ENCODE data around the gene GLOD5. TPM values are rescaled to one million over a fixed set of nuclear protein-coding genes. Genes with fewer than 3 reads are reported as not detected.

GLOD5 gene
- total RNA-seq, 1 experiment from 2014 or later, result not detected

DNA sequence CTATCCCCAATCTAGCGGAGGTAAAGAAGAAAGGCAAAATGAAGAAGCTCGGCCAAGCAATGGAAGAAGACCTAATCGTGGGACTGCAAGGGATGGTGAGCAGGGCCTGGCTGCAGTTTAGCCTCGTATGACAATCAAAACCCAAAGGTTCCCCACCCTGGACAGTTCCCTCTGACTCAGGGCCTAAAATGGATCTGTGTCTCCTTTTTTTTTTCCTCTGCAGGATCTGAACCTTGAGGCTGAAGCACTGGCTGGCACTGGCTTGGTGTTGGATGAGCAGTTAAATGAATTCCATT is 41.3 kb downstream of the GLOD5 start:
- BruUV-seq (replicated peaks), result no TSS peak
- no peak for TF ChIP-seq TCF7L2 (IDR thresholded peaks at IDR 0.05; ENCODE audit: low read depth, low read length)
- TF ChIP-seq, protein P1, sequence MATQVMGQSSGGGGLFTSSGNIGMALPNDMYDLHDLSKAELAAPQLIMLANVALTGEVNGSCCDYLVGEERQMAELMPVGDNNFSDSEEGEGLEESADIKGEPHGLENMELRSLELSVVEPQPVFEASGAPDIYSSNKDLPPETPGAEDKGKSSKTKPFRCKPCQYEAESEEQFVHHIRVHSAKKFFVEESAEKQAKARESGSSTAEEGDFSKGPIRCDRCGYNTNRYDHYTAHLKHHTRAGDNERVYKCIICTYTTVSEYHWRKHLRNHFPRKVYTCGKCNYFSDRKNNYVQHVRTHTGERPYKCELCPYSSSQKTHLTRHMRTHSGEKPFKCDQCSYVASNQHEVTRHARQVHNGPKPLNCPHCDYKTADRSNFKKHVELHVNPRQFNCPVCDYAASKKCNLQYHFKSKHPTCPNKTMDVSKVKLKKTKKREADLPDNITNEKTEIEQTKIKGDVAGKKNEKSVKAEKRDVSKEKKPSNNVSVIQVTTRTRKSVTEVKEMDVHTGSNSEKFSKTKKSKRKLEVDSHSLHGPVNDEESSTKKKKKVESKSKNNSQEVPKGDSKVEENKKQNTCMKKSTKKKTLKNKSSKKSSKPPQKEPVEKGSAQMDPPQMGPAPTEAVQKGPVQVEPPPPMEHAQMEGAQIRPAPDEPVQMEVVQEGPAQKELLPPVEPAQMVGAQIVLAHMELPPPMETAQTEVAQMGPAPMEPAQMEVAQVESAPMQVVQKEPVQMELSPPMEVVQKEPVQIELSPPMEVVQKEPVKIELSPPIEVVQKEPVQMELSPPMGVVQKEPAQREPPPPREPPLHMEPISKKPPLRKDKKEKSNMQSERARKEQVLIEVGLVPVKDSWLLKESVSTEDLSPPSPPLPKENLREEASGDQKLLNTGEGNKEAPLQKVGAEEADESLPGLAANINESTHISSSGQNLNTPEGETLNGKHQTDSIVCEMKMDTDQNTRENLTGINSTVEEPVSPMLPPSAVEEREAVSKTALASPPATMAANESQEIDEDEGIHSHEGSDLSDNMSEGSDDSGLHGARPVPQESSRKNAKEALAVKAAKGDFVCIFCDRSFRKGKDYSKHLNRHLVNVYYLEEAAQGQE (IDR thresholded peaks at IDR 0.05; ENCODE audit: insufficient read depth in 1 of 2, low read depth in 2 of 2, low read length in 1 of 2), result 0 out of 4 replicates have a peak, but pooled peaks of 1 of the 2 experiments have one; percentile 41
- no peak for TF ChIP-seq SIN3A (IDR thresholded peaks at IDR 0.05; ENCODE audit: borderline replicate concordance, insufficient read depth, low read depth, low read length)
- no peak for TF ChIP-seq CTCF (IDR thresholded peaks at IDR 0.05)
- Histone ChIP-seq H3K4me1 (ENCODE audit: control insufficient read depth, insufficient read depth, low read length) (0 out of 2 replicates have a peak, but pooled peaks cover 3% of the 10 kb centered on the region), H3K4me3 (ENCODE audit: low read depth in 2 of 2, low read length in 2 of 2) (peak overlapping the region; percentile 64 to 73), H3K27ac (ENCODE audit: low read length) (peak overlapping the region; percentile 91), H3K27me3 (ENCODE audit: control insufficient read depth, insufficient read depth, low read length) (no peaks in the 10 kb centered on the region), H3K9me3 (ENCODE audit: control insufficient read depth, insufficient read depth, low read depth, low read length) (no peaks in the 10 kb centered on the region), H3K36me3 (ENCODE audit: control insufficient read depth, insufficient read depth, low read length) (peaks cover 3% of the 10 kb centered on the region; the same call in 1 of the 2 replicates)
- CTCF ChIA-PET, result no interaction called here
- POLR2A ChIA-PET, result no interaction called here
- in situ Hi-C loops (cut with HindIII; ENCODE audit: low pct_unique_long_range_greater_than_20kb, low sequenced_read_pairs) (no loop called here), intact Hi-C loops (cut with micrococcal nuclease; ENCODE audit: unreplicated experiment) (no loop called here)
- DNase-seq (ENCODE audit: low read depth, low spot score), result no peak
- ATAC-seq, result no peak

- TF ChIP-seq, protein P1 (IDR thresholded peaks at IDR 0.05; ENCODE audit: insufficient read depth in 1 of 2, low read depth in 2 of 2, low read length in 1 of 2), result no peak
- no peak for TF ChIP-seq CTCF (IDR thresholded peaks at IDR 0.05)
- TF ChIP-seq POLR2AphosphoS5 (IDR thresholded peaks at IDR 0.05; ENCODE audit: low read depth, low read length), result no peak
- no peak for TF ChIP-seq SIN3A (IDR thresholded peaks at IDR 0.05; ENCODE audit: borderline replicate concordance, insufficient read depth, low read depth, low read length)
- TF ChIP-seq TCF7L2 (IDR thresholded peaks at IDR 0.05; ENCODE audit: low read depth, low read length), result no peak
- Histone ChIP-seq H3K27me3 (ENCODE audit: control insufficient read depth, insufficient read depth, low read length) (no peaks in the 10 kb centered on the region), H3K4me3 (ENCODE audit: low read depth in 2 of 2, low read length in 2 of 2) (no peak overlapping the region), H3K4me1 (ENCODE audit: control insufficient read depth, insufficient read depth, low read length) (no peaks in the 10 kb centered on the region), H3K9me3 (ENCODE audit: control insufficient read depth, insufficient read depth, low read depth, low read length) (no peaks in the 10 kb centered on the region), H3K27ac (ENCODE audit: low read length) (no peak overlapping the region), H3K36me3 (ENCODE audit: control insufficient read depth, insufficient read depth, low read length) (peaks cover 3% of the 10 kb centered on the region; the same call in 1 of the 2 replicates)
- BruUV-seq (replicated peaks), result no TSS peak
- ChIA-PET POLR2A (no interaction called here), CTCF (no interaction called here)
- in situ Hi-C loops (cut with HindIII; ENCODE audit: low pct_unique_long_range_greater_than_20kb, low sequenced_read_pairs), result no loop called here
- no peak for ATAC-seq
- DNase-seq (ENCODE audit: low read depth, low spot score), result no peak
- intact Hi-C loops (cut with micrococcal nuclease; ENCODE audit: unreplicated experiment), result no loop called here
Measured at GRCh38 chrX:48806081-48806480, 44.5 kb downstream of the GLOD5 start.

Measured in Panc1 (cell line).